K562 (cell line): ENCODE measurements around the gene FOS. TPM values are rescaled to one million over a fixed set of nuclear protein-coding genes. Genes with fewer than 3 reads are reported as not detected.

Source experiments
- ARID4B ChIP-seq: sonication (generic); formaldehyde crosslinking; IDR thresholded peaks from 2 replicates; pipeline ENCODE4 v1.8.0; 2022; ENCODE audit warnings: mild to moderate bottlenecking, missing genetic modification reagents
- BCLAF1 ChIP-seq, 2 experiments: fragments of 450-650 bp in 1 of 2; IDR thresholded peaks; 2 replicates each; pipeline ENCODE4 v1.6.1; 2011 to 2017; ENCODE audit warnings: low read depth in 2 of 2, antibody characterized with exemption in 1 of 2, borderline replicate concordance in 1 of 2, low read length in 1 of 2, mild to moderate bottlenecking in 1 of 2, mixed read lengths in 1 of 2; ENCODE audit not compliant: control insufficient read depth in 1 of 2
- CBX8 ChIP-seq: fragments of 200-600 bp; sonication (generic); IDR thresholded peaks from 2 replicates; pipeline ENCODE4 v1.6.1; 2012; ENCODE audit warnings: borderline replicate concordance, mixed run types, low read depth, mild to moderate bottlenecking, moderate library complexity, mixed read lengths, low read length, control low read depth, inconsistent platforms; ENCODE audit not compliant: poor library complexity, severe bottlenecking; ENCODE audit errors: extremely low read depth
- CCNT2 ChIP-seq: IDR thresholded peaks from 2 replicates; pipeline ENCODE4 v1.6.1; 2011; ENCODE audit warnings: borderline replicate concordance, low read depth, mild to moderate bottlenecking, moderate library complexity, mixed read lengths, low read length; ENCODE audit not compliant: insufficient read length; ENCODE audit errors: extremely low read depth
- CREM ChIP-seq: IDR thresholded peaks from 2 replicates; pipeline ENCODE4 v1.6.1; 2014; ENCODE audit warnings: antibody characterized with exemption, low read depth
- HNRNPLL ChIP-seq: fragments of 200-400 bp; formaldehyde crosslinking; IDR thresholded peaks from 2 replicates; pipeline ENCODE4 v1.6.1; 2017; ENCODE audit warnings: low read length, low read depth, mild to moderate bottlenecking; ENCODE audit not compliant: poor library complexity, severe bottlenecking
- KLF10 ChIP-seq: fragments of 250-450 bp; sonication (Bioruptor Pico); IDR thresholded peaks from 2 replicates; pipeline ENCODE4 v1.6.1; 2021; ENCODE audit warnings: matching md5 sums
- SREBF1 ChIP-seq: fragments of 150-350 bp; IDR thresholded peaks from 2 replicates; pipeline ENCODE4 v1.6.1; 2014; ENCODE audit warnings: antibody characterized with exemption, low read depth, low read length, borderline replicate concordance
- ZNF57 ChIP-seq: fragments of 450-650 bp; formaldehyde crosslinking; IDR thresholded peaks from 2 replicates; pipeline ENCODE4 v1.4.0; 2020; ENCODE audit warnings: mild to moderate bottlenecking, moderate library complexity
- polyA plus RNA-seq, 8 experiments: library from polyadenylated mRNA; depleted of rRNA in 4 of 8; stranded (reverse) in 5 of 8; unstranded in 3 of 8; fragments of >200 nt; fragmentation: Nextera tagmentation in 2 of 8; fragmentation: Illumina TruSeq in 1 of 8; extraction: Ambion mirVana in 2 of 8; extraction: Trizol in 1 of 8; gene quantifications; 2 replicates each; pipeline versions ENCODE4 v1.2.1 to v1.2.3, GENCODE V29; 2011 to 2014; ENCODE audit warnings: inconsistent platforms in 1 of 8, missing spikeins in 1 of 8
- total RNA-seq, 7 experiments: library from RNA; depleted of rRNA in 6 of 7; stranded (reverse); fragments of >200 nt in 6 of 7; fragmentation: Illumina TruSeq in 2 of 7; extraction: Trizol in 2 of 7; gene quantifications; 2 replicates each; pipeline versions ENCODE4 v1.2.1 to v1.2.3, GENCODE V29; 2011 to 2021; ENCODE audit warnings: low replicate concordance in 1 of 7
- TF ChIP-seq, protein P1 (sequence below): IDR thresholded peaks from 2 replicates; pipeline ENCODE4 v1.6.1; 2012; ENCODE audit warnings: low read depth, low read length, improper control_type of control experiment, borderline replicate concordance
- TF ChIP-seq, protein P2 (sequence below): IDR thresholded peaks from 2 replicates; pipeline ENCODE4 v1.6.1; 2011; ENCODE audit warnings: borderline replicate concordance, low read depth, mild to moderate bottlenecking, moderate library complexity, low read length; ENCODE audit not compliant: insufficient read depth, poor library complexity, severe bottlenecking

FOS gene
- total and polyA plus RNA-seq, 9 of the 15 experiments (the other 6 are each of a cell fraction or from before 2014, with no cell fraction given), result 0.54 to 13.8 (median 8.9) TPM

DNA sequence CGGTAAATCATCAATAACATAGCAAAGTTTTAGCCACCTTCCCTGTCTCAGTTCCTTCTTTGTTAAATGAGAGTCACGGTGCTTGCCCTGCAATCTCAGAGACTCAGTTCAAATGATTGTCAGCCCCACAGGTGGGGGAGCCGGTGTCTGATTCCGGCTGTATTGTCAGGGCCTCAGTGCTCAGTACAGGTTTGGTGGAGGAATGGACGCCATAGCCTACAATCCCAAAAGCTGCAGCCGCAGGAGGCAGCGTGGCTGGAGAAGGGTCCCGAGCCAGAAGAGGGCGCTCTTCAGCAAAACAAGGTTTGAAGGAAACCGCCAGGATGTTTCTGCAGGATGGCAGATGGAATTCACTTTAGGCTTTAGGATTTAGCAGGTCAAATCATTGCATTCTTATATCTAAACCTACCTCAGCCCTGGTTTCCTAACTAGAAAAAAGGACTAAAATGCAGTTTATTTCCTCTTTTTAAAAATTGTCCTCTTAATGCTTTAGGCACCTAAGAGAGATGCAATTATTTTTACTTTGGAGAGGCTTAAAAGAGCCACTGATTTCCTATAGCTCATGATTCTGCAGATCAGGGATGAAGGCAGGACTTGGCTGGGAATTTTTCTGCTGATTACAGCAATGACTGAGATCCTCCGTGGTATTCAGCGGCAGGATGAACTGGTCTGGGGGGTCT is 29.2 kb downstream of the FOS start (continued):
- TF ChIP-seq BCLAF1 (IDR thresholded peaks at IDR 0.05; ENCODE audit: borderline replicate concordance in 1 of 2, control insufficient read depth in 1 of 2, low read depth in 2 of 2, low read length in 1 of 2) (no peak), CREM (no peak), ZNF57 (no peak), KLF10 (CRISPR knock-in tag) (no peak), SREBF1 (no peak), ARID4B (CRISPR knock-in tag) (no peak), CBX8 (no peak), CCNT2 (no peak), HNRNPLL (no peak)
- TF ChIP-seq, protein P1, sequence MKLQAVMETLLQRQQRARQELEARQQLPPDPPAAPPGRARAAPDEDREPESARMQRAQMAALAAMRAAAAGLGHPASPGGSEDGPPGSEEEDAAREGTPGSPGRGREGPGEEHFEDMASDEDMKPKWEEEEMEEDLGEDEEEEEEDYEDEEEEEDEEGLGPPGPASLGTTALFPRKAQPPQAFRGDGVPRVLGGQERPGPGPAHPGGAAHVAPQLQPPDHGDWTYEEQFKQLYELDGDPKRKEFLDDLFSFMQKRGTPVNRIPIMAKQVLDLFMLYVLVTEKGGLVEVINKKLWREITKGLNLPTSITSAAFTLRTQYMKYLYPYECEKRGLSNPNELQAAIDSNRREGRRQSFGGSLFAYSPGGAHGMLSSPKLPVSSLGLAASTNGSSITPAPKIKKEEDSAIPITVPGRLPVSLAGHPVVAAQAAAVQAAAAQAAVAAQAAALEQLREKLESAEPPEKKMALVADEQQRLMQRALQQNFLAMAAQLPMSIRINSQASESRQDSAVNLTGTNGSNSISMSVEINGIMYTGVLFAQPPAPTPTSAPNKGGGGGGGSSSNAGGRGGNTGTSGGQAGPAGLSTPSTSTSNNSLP, result no peak
- TF ChIP-seq, protein P2, sequence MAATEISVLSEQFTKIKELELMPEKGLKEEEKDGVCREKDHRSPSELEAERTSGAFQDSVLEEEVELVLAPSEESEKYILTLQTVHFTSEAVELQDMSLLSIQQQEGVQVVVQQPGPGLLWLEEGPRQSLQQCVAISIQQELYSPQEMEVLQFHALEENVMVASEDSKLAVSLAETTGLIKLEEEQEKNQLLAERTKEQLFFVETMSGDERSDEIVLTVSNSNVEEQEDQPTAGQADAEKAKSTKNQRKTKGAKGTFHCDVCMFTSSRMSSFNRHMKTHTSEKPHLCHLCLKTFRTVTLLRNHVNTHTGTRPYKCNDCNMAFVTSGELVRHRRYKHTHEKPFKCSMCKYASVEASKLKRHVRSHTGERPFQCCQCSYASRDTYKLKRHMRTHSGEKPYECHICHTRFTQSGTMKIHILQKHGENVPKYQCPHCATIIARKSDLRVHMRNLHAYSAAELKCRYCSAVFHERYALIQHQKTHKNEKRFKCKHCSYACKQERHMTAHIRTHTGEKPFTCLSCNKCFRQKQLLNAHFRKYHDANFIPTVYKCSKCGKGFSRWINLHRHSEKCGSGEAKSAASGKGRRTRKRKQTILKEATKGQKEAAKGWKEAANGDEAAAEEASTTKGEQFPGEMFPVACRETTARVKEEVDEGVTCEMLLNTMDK, result peak; percentile 15
